HEK293 (cell line): ENCODE results near the gene ELOVL3.
A peak's percentile ranks its signal among the peaks of the same experiment; 100 is the strongest.

ENCODE experiments used
- CTCF ChIP-seq: fragments of 450-650 bp; formaldehyde crosslinking; IDR thresholded peaks from 2 replicates; pipeline ENCODE4 v1.5.1; 2016; ENCODE audit warnings: missing biosample characterization, missing genetic modification characterization
- GLIS2 ChIP-seq: fragments of 450-650 bp; formaldehyde crosslinking; IDR thresholded peaks from 2 replicates; pipeline ENCODE4 v1.5.1; 2016; ENCODE audit warnings: missing biosample characterization, missing genetic modification characterization
- MZF1 ChIP-seq: fragments of 450-650 bp; formaldehyde crosslinking; IDR thresholded peaks from 2 replicates; pipeline ENCODE4 v1.5.1; 2017; ENCODE audit warnings: missing biosample characterization, missing genetic modification characterization, borderline replicate concordance
- OVOL3 ChIP-seq: fragments of 450-650 bp; formaldehyde crosslinking; IDR thresholded peaks from 2 replicates; pipeline ENCODE4 v1.5.1; 2016; ENCODE audit warnings: missing biosample characterization, missing genetic modification characterization
- PRDM6 ChIP-seq: fragments of 450-650 bp; formaldehyde crosslinking; IDR thresholded peaks from 2 replicates; pipeline ENCODE4 v1.5.1; 2017; ENCODE audit warnings: missing biosample characterization, missing genetic modification characterization
- SCRT2 ChIP-seq: fragments of 450-650 bp; formaldehyde crosslinking; IDR thresholded peaks from 2 replicates; pipeline ENCODE4 v1.5.1; 2016; ENCODE audit warnings: missing biosample characterization, missing genetic modification characterization
- SETDB1 ChIP-seq: IDR thresholded peaks from one replicate; pipeline ENCODE4 v1.6.1; 2017; ENCODE audit warnings: mild to moderate bottlenecking, low read length, moderate library complexity, mixed read lengths; ENCODE audit not compliant: insufficient read length
- TCF7L2 ChIP-seq: IDR thresholded peaks from 2 replicates; pipeline ENCODE4 v1.6.1; 2011; ENCODE audit warnings: low read depth, mild to moderate bottlenecking, inconsistent platforms, low read length, moderate library complexity, borderline replicate concordance
- WT1 ChIP-seq: fragments of 450-650 bp; formaldehyde crosslinking; IDR thresholded peaks from 2 replicates; pipeline ENCODE4 v1.5.1; 2016; ENCODE audit warnings: missing biosample characterization, missing genetic modification characterization
- YY2 ChIP-seq: fragments of 450-650 bp; formaldehyde crosslinking; IDR thresholded peaks from 2 replicates; pipeline ENCODE4 v1.5.1; 2016; ENCODE audit warnings: missing biosample characterization, missing genetic modification characterization
- ZBTB10 ChIP-seq: fragments of 450-650 bp; formaldehyde crosslinking; IDR thresholded peaks from 2 replicates; pipeline ENCODE4 v1.5.1; 2016; ENCODE audit warnings: missing biosample characterization, missing genetic modification characterization
- ZBTB17 ChIP-seq: fragments of 450-650 bp; formaldehyde crosslinking; IDR thresholded peaks from 2 replicates; pipeline ENCODE4 v1.5.1; 2016; ENCODE audit warnings: missing biosample characterization, missing genetic modification characterization
- ZBTB7A ChIP-seq: fragments of 450-650 bp; formaldehyde crosslinking; IDR thresholded peaks from 2 replicates; pipeline ENCODE4 v1.5.1; 2016; ENCODE audit warnings: low read depth, missing biosample characterization, missing genetic modification characterization
- ZNF175 ChIP-seq: fragments of 450-650 bp; formaldehyde crosslinking; IDR thresholded peaks from 2 replicates; pipeline ENCODE4 v1.5.1; 2016; ENCODE audit warnings: missing biosample characterization, missing genetic modification characterization
- ZNF2 ChIP-seq: fragments of 450-650 bp; formaldehyde crosslinking; IDR thresholded peaks from 2 replicates; pipeline ENCODE4 v1.5.1; 2016; ENCODE audit warnings: missing biosample characterization, missing genetic modification characterization
- ZNF266 ChIP-seq: fragments of 450-650 bp; formaldehyde crosslinking; IDR thresholded peaks from 2 replicates; pipeline ENCODE4 v1.5.1; 2016; ENCODE audit warnings: missing biosample characterization, missing genetic modification characterization, low read depth
- ZNF280D ChIP-seq: fragments of 450-650 bp; formaldehyde crosslinking; IDR thresholded peaks from 2 replicates; pipeline ENCODE4 v1.5.1; 2016; ENCODE audit warnings: missing biosample characterization, missing genetic modification characterization
- ZNF585B ChIP-seq: fragments of 450-650 bp; formaldehyde crosslinking; IDR thresholded peaks from 2 replicates; pipeline ENCODE4 v1.5.1; 2016; ENCODE audit warnings: missing biosample characterization, missing genetic modification characterization
- ZNF639 ChIP-seq: fragments of 450-650 bp; formaldehyde crosslinking; IDR thresholded peaks from 2 replicates; pipeline ENCODE4 v1.5.1; 2016; ENCODE audit warnings: missing biosample characterization, missing genetic modification characterization
- ZNF658 ChIP-seq: fragments of 450-650 bp; formaldehyde crosslinking; IDR thresholded peaks from 2 replicates; pipeline ENCODE4; 2016; ENCODE audit warnings: missing biosample characterization, missing genetic modification characterization
- ZNF660 ChIP-seq: fragments of 450-650 bp; IDR thresholded peaks from 2 replicates; pipeline ENCODE4 v1.5.1; 2018; ENCODE audit warnings: missing biosample characterization, mild to moderate bottlenecking, missing genetic modification characterization
- ZNF704 ChIP-seq: fragments of 450-650 bp; formaldehyde crosslinking; IDR thresholded peaks from 2 replicates; pipeline ENCODE4 v1.5.1; 2016; ENCODE audit warnings: missing biosample characterization, missing genetic modification characterization
- ZNF843 ChIP-seq: fragments of 450-650 bp; formaldehyde crosslinking; IDR thresholded peaks from 2 replicates; pipeline ENCODE4 v1.5.1; 2016; ENCODE audit warnings: missing biosample characterization, missing genetic modification characterization
- ZSCAN23 ChIP-seq: fragments of 450-650 bp; formaldehyde crosslinking; IDR thresholded peaks from 2 replicates; pipeline ENCODE4 v1.5.1; 2016; ENCODE audit warnings: missing biosample characterization, missing genetic modification characterization
- ZSCAN5A ChIP-seq: fragments of 450-650 bp; formaldehyde crosslinking; IDR thresholded peaks from 2 replicates; pipeline ENCODE4 v1.5.1; 2016; ENCODE audit warnings: missing biosample characterization, missing genetic modification characterization
- TF ChIP-seq, protein P1 (sequence below): fragments of 450-650 bp; formaldehyde crosslinking; IDR thresholded peaks from 2 replicates; pipeline ENCODE4 v1.5.1; 2016; ENCODE audit warnings: missing biosample characterization, missing genetic modification characterization

Gene ELOVL3

DNA sequence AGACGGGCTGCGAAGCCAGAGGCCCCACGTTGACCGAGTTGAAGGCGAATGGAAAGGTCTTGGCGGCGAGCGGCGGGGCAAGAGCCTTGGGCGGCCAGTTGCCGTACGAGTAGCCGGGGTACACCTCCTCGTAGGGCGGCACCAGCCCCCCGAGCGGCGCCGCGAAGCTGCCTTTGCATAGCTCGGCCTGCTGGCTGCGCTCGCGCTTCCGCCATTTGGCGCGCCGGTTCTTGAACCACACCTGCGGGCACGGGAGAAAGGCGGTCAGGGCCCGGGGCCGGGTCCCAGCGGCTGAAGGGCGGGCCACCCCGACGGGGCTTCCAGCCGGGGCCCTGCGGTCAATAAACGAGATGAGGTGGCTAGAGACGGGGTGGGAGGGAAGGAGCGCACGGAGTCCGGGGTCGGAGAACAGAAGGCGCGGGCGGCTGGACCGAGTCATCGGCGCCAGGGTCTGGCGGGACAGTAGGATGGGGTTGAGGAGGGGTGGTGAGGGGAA is 4.8 kb downstream of the ELOVL3 start (continued):
- TF ChIP-seq ZBTB17 (no peak; the same call in 1 of the 2 replicates), ZBTB10 (tag by site-specific recombination) (peak; percentile 79), ZNF175 (tag by site-specific recombination) (no peak), CTCF (tag by site-specific recombination) (peak; percentile 61), WT1 (tag by site-specific recombination) (peak; percentile 25; the same call in 1 of the 2 replicates), ZNF660 (peak; percentile 1; the same call in 1 of the 2 replicates), ZBTB7A (tag by site-specific recombination) (no peak; the same call in 1 of the 2 replicates), ZNF658 (no peak), TCF7L2 (no peak), ZNF704 (tag by site-specific recombination) (no peak), ZNF266 (tag by site-specific recombination) (no peak), ZNF280D (tag by site-specific recombination) (no peak), ZSCAN5A (no peak), OVOL3 (tag by site-specific recombination) (no peak), MZF1 (tag by site-specific recombination) (no peak), GLIS2 (no peak), SCRT2 (no peak), PRDM6 (tag by site-specific recombination) (no peak), ZNF639 (tag by site-specific recombination) (no peak), ZNF585B (tag by site-specific recombination) (no peak), ZSCAN23 (tag by site-specific recombination) (no peak), ZNF2 (tag by site-specific recombination) (no peak), ZNF843 (tag by site-specific recombination) (peak; percentile 35), SETDB1 (no peak), YY2 (tag by site-specific recombination) (peak; percentile 55)
- TF ChIP-seq, protein P1, sequence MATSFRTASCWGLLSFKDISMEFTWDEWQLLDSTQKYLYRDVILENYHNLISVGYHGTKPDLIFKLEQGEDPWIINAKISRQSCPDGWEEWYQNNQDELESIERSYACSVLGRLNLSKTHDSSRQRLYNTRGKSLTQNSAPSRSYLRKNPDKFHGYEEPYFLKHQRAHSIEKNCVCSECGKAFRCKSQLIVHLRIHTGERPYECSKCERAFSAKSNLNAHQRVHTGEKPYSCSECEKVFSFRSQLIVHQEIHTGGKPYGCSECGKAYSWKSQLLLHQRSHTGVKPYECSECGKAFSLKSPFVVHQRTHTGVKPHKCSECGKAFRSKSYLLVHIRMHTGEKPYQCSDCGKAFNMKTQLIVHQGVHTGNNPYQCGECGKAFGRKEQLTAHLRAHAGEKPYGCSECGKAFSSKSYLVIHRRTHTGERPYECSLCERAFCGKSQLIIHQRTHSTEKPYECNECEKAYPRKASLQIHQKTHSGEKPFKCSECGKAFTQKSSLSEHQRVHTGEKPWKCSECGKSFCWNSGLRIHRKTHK = no peak
